Stimulated activated CD4-positive, alpha-beta T cell treated with anti-CD3 and anti-CD28 coated beads, Interleukin-12 subunit alpha, Interleukin-12 subunit beta, amount 100 ng/mL, for 24 hours (primary cell): ENCODE measurements around the gene CDYL.

ENCODE experiments used
- DNase-seq, 2 experiments: peaks; one replicate each; pipeline ENCODE4 v3.0.0-alpha.2; 2020; ENCODE audit warnings: low read depth in 2 of 2

Gene CDYL

DNA sequence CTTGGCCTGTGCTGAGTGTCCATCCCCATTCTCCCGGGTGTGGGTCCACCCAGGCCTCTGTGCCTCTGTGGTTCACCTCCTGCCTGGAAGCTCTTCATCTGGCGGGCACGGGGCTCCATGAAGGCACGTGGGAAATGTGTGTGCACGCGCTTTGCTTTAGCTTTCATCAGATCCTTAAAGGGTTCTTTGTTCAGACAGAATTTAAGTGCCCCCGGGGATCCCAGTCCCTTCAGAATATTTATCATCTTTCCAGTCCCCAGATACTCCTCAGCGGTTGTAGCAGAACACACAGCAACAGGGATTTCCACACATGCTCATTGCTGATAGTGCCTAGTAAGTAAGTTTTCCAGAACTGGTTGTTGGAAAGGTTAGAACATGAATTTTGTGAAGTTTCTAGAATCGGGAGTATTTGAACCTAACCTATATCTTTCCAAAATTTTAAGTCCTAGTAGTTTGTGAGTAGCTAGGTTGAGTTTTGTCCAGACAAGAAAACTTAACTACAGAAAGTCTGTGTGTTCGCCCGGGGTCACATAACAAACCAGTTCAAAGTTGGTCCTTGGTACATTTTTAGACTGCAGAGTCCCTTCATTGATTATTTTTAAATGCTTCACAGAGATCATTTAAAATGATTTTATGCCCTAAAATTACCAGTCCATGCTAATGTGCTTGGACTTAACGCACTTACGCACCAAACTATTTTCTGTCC is 159.9 kb downstream of the CDYL start:
- DNase-seq, result no peak

DNA sequence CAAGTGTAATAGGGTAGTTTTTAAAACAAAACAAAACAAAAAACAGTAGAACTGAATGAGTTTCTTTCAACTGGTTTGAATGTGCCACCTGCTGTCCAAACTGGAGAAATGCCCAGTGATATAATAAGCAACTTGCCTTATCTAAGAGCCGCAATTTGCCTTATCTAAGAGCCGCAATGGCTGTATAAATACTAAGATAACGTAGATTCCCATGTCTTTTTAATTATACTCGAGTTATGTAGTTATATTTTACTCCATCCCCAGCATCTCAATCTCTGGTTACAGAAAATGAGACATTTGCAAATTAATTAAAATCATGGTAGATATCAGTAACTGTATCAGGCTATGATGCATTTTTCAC is 160.5 kb downstream of the CDYL start:
- DNase-seq, result no peak

DNA sequence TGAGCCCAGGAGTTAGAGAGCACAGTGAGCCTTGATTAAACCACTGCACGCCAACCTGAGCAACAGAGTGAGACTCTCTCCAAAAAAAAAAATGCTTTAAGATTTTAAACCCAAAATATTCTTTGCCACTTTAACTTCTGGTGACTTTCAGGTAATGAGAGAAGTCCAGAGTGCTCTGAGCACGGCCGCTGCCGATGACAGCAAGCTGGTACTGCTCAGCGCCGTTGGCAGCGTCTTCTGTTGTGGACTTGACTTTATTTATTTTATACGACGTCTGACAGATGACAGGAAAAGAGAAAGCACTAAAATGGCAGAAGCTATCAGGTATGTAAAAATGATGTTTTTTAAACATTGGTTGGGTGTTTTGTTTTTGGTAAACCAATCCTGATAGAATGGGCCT is 161.2 kb downstream of the CDYL start:
- DNase-seq, result no peak

DNA sequence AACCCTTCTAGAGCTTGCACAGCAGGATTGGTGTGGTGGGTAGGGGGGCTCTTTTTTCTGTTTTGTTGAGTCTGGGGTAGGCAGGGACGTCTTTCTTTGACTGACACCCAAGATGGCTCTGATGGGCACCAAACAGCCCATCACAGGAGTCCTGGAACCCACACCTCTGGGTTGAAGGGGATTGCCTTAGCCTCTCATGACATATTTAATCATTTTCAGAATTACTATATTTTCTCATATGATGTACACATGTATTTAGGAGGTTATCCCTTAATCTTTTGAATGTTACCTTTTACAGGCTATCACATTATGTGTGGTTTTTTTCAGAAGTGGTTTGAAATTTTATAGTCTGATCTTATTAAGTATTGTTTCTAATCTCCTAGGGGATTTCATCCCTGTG is 163.0 kb downstream of the CDYL start:
- no peak for DNase-seq

DNA sequence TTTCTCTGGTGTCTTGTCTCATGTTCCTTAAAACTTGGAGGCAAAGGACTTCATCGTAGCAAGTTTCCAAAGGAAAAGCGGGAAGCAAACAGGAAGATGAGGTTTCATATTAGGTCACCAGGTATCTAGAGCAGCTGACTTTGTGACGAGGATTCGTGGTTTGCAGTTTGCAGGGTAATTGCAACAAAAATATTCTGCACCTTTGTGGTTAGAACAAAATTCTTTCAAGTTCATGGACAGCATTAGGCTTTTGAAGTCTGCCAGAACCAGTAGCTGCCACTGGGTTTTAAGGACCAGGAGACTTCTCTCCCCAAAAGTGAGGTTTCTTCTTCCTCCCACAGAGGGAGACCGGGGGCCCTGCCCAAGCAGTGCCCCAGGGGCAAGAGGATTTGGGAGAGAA is 164.2 kb downstream of the CDYL start:
- no peak for DNase-seq

DNA sequence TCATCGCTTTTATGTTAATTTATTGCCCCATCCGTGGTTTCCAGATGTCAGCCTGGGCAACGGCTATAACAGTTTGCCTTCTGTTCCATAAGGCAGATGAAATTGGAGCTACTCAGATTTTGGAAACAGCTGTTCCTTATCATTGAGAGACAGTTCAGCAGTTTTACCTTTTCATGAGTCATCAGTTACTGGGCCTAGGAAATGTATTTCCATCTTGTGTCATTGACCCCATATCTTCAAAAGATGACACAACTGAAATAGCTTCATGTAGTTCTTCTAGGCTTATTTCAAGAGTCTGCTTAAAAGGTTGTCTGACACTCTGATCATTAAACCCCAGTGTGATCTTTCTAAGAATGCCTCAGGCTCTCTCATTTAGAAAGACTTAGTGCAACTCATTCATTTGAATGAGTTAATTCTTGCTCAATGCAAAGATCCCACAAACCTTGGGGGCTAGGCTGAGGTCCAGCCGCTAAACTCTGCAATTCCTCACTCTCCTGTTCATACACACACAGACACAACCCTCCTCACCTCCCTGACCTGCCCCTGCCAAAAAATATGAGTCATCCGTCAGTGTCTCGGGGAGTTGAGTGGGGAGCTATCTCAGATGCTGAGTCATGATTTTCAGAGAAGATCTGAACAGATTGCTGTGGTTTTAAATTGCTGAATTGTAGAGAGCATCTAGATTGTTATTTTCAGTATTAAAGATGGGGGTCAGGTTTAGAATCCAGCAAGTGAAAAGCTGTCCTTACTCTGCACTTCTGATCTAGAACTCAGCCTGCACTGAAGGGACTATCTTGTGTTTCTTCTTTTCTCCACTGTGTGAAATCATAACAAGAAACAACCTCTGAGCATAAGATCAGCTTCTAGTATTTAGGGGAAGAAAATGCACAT is 165.8 kb downstream of the CDYL start:
- DNase-seq, result peak; percentile 3 to 29

DNA sequence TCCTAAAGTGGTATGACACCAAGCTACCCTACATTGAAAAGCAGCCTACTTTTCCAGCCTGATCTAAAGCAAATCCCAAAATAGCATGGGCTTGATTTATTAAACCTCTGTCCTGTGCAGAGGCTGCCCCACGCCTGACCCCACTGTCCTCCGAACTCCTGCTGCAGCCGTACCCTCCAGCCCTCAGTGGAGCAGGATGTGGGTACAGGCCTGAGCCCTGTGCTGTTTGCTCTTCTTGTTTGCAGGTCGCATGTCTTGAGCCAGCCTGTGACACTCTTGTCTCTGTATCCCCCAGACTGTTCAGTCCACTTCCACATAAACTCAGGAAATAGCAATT is 166.4 kb downstream of the CDYL start:
- DNase-seq, result no peak

DNA sequence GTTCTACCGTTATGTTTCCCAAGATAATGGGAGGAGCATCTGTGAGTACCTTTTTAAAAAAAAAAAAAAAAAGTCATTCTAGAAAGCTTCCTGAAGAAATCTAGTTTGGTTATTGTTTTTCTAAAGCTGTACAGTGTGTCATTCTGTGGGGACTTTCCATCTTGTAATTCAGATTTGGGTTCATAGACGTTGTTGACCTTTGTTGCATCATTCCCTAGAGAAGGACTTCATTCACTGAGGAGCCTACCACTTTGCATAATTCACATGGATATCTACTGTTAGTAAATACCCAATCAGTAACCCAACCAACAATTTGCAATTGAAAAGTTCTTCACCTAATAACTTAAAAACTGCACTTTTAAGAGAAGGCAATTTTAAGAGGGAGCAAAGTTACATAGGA is 167.5 kb downstream of the CDYL start:
- no peak for DNase-seq

DNA sequence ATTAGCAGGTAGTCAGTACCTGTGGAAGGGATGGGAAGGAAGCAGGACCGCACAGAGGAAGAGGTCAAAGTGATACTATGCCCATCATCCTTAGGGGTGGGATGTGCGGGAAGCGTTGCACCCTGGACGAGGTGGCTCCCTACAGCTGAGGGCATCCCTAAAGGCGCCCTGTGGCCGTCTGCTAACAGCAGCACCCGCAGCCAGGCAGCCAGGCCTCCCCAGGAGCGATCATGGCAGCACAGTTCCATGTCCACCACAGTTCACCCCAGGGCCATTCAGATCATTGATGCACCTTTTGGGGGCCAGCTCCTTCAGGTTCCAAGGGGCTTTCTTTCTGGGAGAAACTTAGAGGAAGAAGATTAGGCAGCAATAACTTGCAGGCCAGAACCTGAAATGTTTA is 168.1 kb downstream of the CDYL start:
- no peak for DNase-seq

DNA sequence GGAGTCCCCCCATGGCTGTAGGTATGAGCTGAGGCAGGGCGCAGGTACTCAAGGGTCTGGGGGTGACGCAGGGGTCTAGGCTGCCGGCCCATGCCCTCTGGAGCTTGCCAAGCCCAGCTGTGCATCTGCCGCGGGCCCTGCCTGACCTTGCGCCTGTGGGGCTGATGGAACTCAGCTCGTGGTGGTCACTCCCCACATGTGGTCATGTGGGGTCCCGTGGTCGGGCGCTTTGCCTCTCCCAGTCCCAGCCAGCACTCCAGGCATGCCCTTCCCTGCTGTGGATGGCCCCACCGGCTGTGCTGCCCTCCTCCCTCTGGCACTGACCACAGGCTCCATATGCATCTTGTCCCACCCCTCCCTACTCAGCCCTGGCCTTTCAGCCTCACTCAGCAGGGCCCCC is 170.3 kb downstream of the CDYL start:
- DNase-seq, result no peak

DNA sequence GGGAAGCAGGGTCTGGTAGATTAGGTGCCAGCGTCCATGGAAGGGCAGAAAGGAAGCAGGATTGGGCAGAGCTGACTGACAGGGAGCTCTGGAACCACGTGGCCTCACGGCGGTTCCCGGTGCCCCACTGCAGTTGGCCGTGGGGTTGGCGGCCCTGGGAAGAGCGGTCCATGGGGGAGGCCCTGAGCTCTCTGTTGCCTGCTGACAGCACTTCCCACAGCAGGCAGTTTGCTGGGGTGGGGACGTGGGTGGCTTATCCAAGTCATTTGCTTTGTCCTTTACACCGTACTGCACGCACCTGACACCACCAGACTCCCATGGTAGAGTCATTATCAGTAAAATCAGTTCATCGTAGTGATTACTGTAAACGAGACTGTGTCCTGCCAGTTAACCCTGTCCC is 171.5 kb downstream of the CDYL start:
- no peak for DNase-seq

DNA sequence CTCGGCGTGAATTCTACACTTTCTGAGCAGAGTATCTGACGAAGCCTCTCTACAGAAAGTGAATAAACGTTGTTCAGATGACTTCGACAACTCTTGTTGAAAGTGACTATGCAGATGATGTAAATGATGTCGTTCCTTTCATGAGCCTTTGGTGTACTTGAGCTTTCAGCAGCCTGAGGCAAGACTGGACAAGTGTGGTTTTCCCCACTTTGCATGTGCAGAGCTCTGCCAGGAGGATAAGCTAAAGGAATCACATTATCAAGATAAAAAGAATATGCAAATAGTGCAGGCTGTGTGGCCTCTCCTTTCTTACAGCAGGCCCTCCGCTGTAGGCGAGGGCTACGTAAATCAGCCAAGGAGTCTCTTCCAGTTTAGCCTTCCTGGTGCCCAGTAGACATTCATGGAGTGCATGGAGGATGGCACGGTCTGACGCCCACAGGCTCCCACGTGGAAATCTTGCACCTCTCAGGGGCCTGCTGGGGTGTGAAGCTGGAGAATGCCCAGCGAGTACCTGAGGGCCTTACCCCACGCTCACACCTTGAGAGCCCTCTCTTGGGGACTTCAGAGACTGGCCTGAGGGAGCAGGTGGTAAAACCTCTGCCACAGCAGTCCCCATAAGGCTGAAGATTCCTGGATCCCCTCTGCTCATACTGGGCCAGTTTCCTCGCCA is 172.7 kb downstream of the CDYL start:
- DNase-seq, result no peak

DNA sequence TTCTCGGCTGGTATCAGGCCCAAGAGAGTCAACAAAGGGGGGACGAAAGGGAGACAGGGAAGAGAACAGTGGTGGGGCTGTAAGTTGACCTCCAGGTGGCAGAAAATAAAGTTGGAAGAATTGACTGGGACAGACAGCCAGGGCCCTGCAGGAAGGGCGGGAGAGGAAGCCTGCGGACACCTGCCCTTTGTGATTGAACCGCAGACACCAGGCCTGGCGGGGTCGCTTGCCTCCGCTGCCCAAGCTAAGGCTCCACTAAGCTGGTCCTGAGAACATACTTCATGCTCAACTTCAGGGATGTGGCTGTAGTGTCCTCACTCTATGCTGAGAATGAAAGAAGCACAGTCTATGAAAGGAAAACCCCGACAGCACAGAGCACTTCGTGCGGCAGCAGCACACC is 173.9 kb downstream of the CDYL start:
- no peak for DNase-seq

DNA sequence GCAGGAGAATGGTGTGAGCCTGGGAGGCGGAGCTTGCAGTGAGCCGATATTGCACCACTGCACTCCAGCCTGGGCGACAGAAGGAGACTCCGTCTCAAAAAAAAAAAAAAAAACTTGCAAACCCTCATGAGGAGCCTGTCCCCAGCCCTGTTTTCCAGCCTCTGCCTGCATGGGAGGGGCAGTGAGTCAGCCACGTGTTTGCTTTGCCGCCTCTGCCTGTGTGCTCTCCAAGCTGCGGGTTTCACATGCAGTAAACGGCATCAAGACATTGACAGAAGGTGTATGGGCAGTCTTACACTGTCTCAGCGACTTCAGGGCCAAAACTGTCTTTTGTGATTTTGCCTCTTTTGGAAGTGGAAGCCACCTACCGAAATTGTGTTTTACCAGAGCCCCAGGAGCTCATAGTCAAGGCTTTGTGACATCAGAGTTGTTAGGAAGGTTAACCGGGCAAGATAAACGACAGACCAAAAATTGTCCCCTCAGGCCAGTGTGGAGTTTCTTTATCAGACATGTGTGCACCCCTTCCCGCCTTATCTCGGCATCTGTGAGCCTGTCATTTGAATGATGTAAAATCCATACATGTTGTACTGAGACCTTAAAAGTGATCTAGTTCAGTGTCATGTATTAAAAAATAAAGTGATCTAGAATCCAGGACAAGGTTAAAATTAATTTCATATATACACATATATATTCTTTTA is 174.8 kb downstream of the CDYL start:
- DNase-seq, result no peak

DNA sequence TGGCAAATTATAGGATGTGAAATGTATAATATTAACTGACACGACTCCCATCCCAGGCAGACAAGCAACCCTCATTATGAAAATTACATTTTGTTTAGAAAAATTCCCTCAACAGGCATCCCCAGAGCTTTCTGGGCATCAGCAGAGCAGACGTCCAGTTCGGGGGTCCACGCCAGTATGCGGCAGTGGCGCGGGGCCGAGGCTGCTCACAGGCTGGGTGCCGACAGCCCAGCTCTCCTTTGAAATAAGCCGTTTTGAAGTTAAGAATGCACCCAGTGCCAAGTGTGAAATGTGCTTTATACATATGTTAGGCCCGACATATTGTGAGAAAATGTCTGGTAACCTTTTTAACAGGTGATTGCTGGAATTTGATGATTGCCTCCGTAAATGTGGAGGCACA is 177.2 kb downstream of the CDYL start:
- no peak for DNase-seq

DNA sequence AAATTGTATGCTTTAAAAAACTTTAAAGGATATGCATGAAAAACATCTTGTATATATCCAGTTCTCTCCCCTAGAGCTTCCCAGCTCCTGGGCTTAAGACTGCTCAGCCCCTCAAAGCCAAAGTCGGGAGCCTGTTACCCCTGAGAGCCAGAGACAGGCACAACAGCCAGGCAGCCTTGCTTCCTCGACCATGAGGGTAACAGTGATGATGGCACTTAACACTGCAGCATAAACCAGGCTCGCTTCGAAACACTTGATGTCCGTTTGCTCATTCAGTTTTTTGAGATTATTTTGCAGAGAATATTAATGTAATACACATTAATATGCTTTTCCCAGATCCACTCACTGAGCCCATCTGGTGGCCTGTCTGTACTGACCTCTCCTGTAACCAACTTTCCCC is 180.4 kb downstream of the CDYL start:
- DNase-seq, result no peak

DNA sequence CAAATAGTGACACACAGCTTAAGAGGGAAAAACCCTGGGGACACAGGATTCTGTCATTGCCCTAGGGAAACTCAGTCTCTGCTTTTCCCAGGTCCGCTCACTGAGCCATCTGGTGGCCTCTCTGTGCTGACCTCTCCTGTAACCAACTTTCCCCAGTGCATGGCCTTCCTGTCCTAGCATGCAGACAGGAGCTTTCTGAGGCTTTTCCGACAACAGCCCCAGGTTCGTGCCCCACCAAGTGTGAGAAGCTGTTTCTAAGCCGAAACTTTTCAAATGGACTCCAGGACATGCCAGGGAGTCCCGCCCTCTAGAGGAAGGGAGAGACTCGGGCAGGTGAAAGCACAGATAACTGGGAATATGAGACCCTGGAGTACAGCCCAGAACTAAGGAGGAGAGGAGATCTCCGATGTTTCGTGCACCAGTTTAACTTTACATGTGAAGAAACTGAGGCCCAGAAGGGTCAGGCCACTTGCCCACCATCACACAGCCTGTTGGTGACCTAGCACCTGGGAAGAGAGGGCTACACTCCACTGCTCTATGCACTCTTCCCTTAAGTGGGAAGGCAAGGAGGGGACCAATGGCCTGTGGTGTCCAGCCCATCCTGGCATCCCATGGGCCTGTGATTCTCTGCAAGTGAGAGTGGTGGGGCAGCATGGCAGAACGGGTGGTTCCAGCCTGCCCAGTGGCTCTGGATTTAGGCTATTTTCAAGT is 181.5 kb downstream of the CDYL start:
- no peak for DNase-seq

DNA sequence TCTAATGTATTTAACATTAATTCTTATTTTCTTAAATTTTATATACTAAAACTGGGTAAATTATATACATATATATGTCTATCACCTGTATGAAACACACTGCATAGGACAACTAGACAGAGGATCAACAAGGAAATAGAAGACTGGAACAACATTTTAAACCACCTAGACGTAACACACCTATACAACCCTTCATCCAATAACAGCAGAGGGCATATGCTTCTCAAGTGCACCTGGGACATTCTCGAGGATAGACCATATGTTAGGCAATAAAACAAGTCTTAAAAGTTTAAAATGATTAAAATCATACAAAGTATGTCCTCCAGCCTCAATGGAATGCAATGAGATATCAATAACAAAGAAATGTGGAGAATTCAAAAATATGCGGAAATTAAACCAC is 182.4 kb downstream of the CDYL start:
- no peak for DNase-seq

DNA sequence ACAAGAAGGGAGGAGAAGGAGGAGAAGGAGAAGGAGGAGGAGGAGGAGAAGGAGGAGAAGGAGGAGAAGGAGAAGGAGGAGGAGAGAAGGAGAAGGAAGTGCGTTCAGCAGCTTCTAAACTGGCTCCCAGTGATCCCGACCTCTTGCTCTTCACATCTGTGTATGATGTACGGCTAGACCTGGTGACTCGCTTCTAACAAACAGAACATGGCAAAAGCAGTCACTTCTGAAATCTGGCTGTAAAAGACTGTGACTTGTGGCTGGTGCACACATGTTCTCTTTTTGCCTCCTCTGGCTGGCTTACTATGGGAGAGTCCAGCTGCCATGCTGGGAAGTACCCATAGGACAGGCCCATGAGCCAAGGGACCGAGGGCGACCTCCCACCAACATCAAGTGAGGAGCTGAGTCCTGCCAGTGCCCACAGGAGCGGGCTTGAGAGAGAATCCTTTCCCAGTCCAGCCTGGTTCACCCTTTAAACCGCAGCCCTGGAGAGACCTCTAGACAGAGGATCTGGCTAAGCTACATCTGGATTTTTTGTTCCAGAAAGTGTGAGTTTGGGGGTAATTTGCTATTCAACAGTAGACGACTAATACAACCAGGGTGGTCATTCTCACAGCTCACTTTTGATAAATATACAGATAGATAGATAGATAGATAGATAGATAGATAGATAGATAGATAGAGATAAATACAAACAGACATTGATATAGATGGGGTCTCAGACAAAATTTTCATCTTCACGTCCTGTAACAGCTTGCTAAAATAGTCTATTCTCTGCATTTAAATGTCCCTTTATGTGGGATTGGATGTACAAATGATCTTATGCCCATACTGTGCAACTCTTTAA is 185.3 kb downstream of the CDYL start:
- DNase-seq, result no peak

DNA sequence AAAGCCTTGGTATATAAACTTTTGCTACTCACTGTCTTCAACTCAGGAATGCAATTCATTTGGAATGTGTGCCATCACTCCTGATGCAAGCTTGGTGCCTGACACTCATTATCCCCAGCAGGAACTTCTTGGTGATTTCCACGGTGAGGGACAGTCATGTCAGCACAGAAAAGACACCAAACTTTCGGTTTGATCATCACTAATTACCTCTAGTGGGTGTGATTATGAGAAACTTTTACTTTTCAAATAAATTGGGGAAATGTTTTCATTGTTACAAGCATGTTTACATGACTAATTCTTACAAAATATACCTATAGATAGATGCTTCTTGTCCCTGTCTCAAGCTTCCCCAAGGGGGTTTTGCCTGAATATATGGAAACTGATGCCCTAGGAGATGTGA is 186.7 kb downstream of the CDYL start:
- DNase-seq, result no peak
